Measurements from ENCODE around the gene TSSC4.

DNA sequence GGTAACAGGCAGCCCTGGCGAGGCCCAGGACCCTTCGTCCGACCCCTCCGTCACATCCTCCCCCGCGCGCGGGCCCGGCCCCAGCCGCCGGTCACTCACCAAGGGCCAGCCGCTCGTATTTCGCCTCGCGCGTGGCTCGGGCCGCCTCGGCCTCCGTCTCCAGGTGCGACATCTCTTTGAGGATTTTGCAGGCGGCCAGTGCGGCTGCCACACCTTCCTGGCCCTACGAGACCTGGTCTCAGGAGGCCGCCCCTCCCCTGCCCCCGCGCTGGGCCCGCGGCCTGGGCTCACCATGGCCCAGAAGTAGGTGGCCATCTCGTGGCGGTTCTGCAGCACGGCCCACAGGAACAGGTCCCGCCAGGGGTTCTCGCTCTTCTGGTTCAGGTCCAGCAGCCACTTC is 14.1 kb downstream of the TSSC4 start:
- no peak for TF ChIP-seq POLR2A (IDR thresholded peaks at IDR 0.05)
- TF ChIP-seq, protein P1, sequence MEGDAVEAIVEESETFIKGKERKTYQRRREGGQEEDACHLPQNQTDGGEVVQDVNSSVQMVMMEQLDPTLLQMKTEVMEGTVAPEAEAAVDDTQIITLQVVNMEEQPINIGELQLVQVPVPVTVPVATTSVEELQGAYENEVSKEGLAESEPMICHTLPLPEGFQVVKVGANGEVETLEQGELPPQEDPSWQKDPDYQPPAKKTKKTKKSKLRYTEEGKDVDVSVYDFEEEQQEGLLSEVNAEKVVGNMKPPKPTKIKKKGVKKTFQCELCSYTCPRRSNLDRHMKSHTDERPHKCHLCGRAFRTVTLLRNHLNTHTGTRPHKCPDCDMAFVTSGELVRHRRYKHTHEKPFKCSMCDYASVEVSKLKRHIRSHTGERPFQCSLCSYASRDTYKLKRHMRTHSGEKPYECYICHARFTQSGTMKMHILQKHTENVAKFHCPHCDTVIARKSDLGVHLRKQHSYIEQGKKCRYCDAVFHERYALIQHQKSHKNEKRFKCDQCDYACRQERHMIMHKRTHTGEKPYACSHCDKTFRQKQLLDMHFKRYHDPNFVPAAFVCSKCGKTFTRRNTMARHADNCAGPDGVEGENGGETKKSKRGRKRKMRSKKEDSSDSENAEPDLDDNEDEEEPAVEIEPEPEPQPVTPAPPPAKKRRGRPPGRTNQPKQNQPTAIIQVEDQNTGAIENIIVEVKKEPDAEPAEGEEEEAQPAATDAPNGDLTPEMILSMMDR (IDR thresholded peaks at IDR 0.05) = no peak
